HCT116 (cell line): ENCODE measurements around the gene TRPC1. TPM values are rescaled to one million over a fixed set of nuclear protein-coding genes. Genes with fewer than 3 reads are reported as not detected.

Experiments used
- ATAC-seq: fragments of 200-7000 bp; cut with Tn5 transposase; 2 replicates; pipeline ENCODE4 v1.9.1; 2020; ENCODE audit warnings: mild to moderate bottlenecking, moderate library complexity
- BruUV-seq: library from RNA; stranded (reverse); fragments of 400-500 nt; replicated peaks from 2 replicates; lab custom pipeline; 2021; lab: Mats Ljungman, UMichigan
- CTCF ChIA-PET: fragments of 300-600 bp; sonication (Branson Sonifier 250); formaldehyde crosslinking; loops from one replicate; lab custom pipeline; 2021; ENCODE audit warnings: antibody characterized with exemption; lab: Charles Lee
- POLR2A ChIA-PET: fragments of 300-600, 350-600 bp; sonication (Branson Sonifier 250); formaldehyde crosslinking; loops from one replicate; lab custom pipeline; 2021; ENCODE audit warnings: antibody characterized with exemption; lab: Charles Lee
- RAD21 ChIA-PET, 2 experiments: fragments of 300-600 bp; sonication (Branson Sonifier 250); formaldehyde crosslinking; loops; one replicate each; lab custom pipeline; 2023; ENCODE audit warnings: low total read pairs in 2 of 2; ENCODE audit not compliant: uncharacterized antibody in 2 of 2, unreplicated experiment in 2 of 2, low non-redundant PET in 1 of 2; lab: Charles Lee
- DNase-seq: peaks from one replicate; pipeline ENCODE4 v3.0.0-alpha.2; 2010; ENCODE audit warnings: low read depth, low spot score
- H2AFZ ChIP-seq: fragments of 200-600 bp; shearing (Covaris generic), sonication (generic); 2 replicates; pipeline ENCODE4 v1.6.1; 2017; ENCODE audit warnings: low read depth, mixed run types, mixed read lengths, antibody characterized with exemption, low read length; ENCODE audit not compliant: poor library complexity, severe bottlenecking
- H3K27ac ChIP-seq: 2 replicates; pipeline ENCODE4 v1.5.1; 2012; ENCODE audit warnings: low read depth, low read length
- H3K27me3 ChIP-seq: fragments of 200-600 bp; sonication (generic); 2 replicates; pipeline ENCODE4 v1.6.1; 2016; ENCODE audit warnings: mixed run types, low read length, mixed read lengths; ENCODE audit not compliant: insufficient read depth
- H3K36me3 ChIP-seq, 2 experiments: fragments of 200-500 bp in 1 of 2; fragments of 200-600 bp in 1 of 2; sonication (Bioruptor generic) in 1 of 2; sonication (generic) in 1 of 2; 2 replicates each; pipeline versions ENCODE4 v1.5.1 to v1.6.1; 2014 to 2016; ENCODE audit warnings: low read length in 2 of 2, inconsistent platforms in 1 of 2, mixed read lengths in 1 of 2, mixed run types in 1 of 2; ENCODE audit not compliant: insufficient read depth in 2 of 2, control insufficient read depth in 1 of 2
- H3K4me1 ChIP-seq, 2 experiments: fragments of 200-600 bp in 1 of 2; sonication (generic) in 1 of 2; 2 replicates each; pipeline versions ENCODE4 v1.5.1 to v1.6.1; 2012 to 2017; ENCODE audit warnings: low read length in 2 of 2, inconsistent platforms in 1 of 2, mild to moderate bottlenecking in 1 of 2, mixed read lengths in 1 of 2, mixed run types in 1 of 2, moderate library complexity in 1 of 2; ENCODE audit not compliant: insufficient read depth in 2 of 2, control insufficient read depth in 1 of 2
- H3K4me2 ChIP-seq: fragments of 200-600 bp; sonication (generic); 2 replicates; pipeline ENCODE4 v1.6.1; 2017; ENCODE audit warnings: mixed run types, low read length, mixed read lengths
- H3K4me3 ChIP-seq, 2 experiments: fragments of 200-600 bp in 1 of 2; sonication (generic) in 1 of 2; replicated peaks in 1 of 2; 2 replicates each; pipeline ENCODE4 v1.5.1; 2011 to 2016; ENCODE audit warnings: low read length in 2 of 2, control low read depth in 1 of 2, low read depth in 1 of 2, mild to moderate bottlenecking in 1 of 2, mixed read lengths in 1 of 2, mixed run types in 1 of 2
- H3K79me2 ChIP-seq: fragments of 200-600 bp; sonication (generic); 2 replicates; pipeline ENCODE4 v1.6.1; 2017; ENCODE audit warnings: mild to moderate bottlenecking, mixed run types, low read length, moderate library complexity, mixed read lengths; ENCODE audit not compliant: insufficient read depth
- H3K9ac ChIP-seq: fragments of 200-600 bp; sonication (generic); 2 replicates; pipeline ENCODE4 v1.6.1; 2016; ENCODE audit warnings: low read length, mixed read lengths
- H3K9me2 ChIP-seq: fragments of 200-600 bp; sonication (generic), shearing (Covaris generic); 2 replicates; pipeline ENCODE4 v1.6.1; 2017; ENCODE audit warnings: mixed run types, mild to moderate bottlenecking, moderate library complexity; ENCODE audit not compliant: insufficient read depth
- H3K9me3 ChIP-seq, 2 experiments: fragments of 200-500 bp in 1 of 2; fragments of 200-600 bp in 1 of 2; sonication (Bioruptor generic) in 1 of 2; sonication (generic) in 1 of 2; 2 replicates each; pipeline ENCODE4 v1.6.1; 2014 to 2017; ENCODE audit warnings: low read length in 2 of 2, mixed read lengths in 2 of 2, inconsistent platforms in 1 of 2, low read depth in 1 of 2, mild to moderate bottlenecking in 1 of 2, mixed run types in 1 of 2, moderate library complexity in 1 of 2; ENCODE audit not compliant: control insufficient read depth in 1 of 2, insufficient read depth in 1 of 2
- H4K20me1 ChIP-seq: fragments of 200-600 bp; sonication (generic), shearing (Covaris generic); 2 replicates; pipeline ENCODE4 v1.6.1; 2017; ENCODE audit warnings: mixed run types, mild to moderate bottlenecking, moderate library complexity; ENCODE audit not compliant: insufficient read depth
- CBX3 ChIP-seq: IDR thresholded peaks from 2 replicates; pipeline ENCODE4 v1.6.1; 2012; ENCODE audit warnings: low read depth
- CEBPB ChIP-seq: IDR thresholded peaks from 2 replicates; pipeline ENCODE4 v1.6.1; 2012; ENCODE audit warnings: low read depth
- ELF1 ChIP-seq: IDR thresholded peaks from 2 replicates; pipeline ENCODE4 v1.6.1; 2012; ENCODE audit warnings: low read depth, borderline replicate concordance
- EZH2 ChIP-seq: fragments of 200-600 bp; sonication (generic); IDR thresholded peaks from 2 replicates; pipeline ENCODE4 v1.6.1; 2017; ENCODE audit warnings: antibody characterized with exemption, mixed run types
- POLR2A ChIP-seq: IDR thresholded peaks from 2 replicates; pipeline ENCODE4 v1.7.0; 2011; ENCODE audit warnings: borderline replicate concordance; ENCODE audit not compliant: insufficient read depth, insufficient read length; ENCODE audit errors: extremely low read depth
- POLR2AphosphoS5 ChIP-seq: IDR thresholded peaks from 2 replicates; pipeline ENCODE4 v1.6.1; 2011; ENCODE audit warnings: mild to moderate bottlenecking, low read depth, low read length, moderate library complexity
- SRF ChIP-seq: IDR thresholded peaks from 2 replicates; pipeline ENCODE4 v1.6.1; 2012; ENCODE audit warnings: low read depth
- YY1 ChIP-seq: IDR thresholded peaks from 2 replicates; pipeline ENCODE4 v1.6.1; 2011; ENCODE audit warnings: low read length, low read depth, moderate library complexity, mild to moderate bottlenecking; ENCODE audit not compliant: insufficient replicate concordance; ENCODE audit errors: extremely low read depth
- ZFX ChIP-seq: fragments of 450-650 bp; IDR thresholded peaks from 2 replicates; pipeline ENCODE4 v1.6.1; 2017
- ZNF274 ChIP-seq: fragments of 200-500 bp; sonication (Bioruptor generic); IDR thresholded peaks from 2 replicates; pipeline ENCODE4 v1.6.1; 2014; ENCODE audit warnings: mild to moderate bottlenecking, low read depth, low read length, inconsistent platforms
- intact Hi-C: fragments of 100-400 bp; cut with micrococcal nuclease; formaldehyde crosslinking; loops from 2 replicates; pipeline ENCODE4 v1.10.0; 2022
- total RNA-seq: library from RNA; stranded (reverse); gene quantifications from one replicate; pipeline ENCODE4 v1.2.1, GENCODE V29; 2021; ENCODE audit not compliant: unreplicated experiment
- TF ChIP-seq, protein P1 (sequence below), 3 experiments: fragments of 200-600 bp in 1 of 3; sonication (generic) in 1 of 3; IDR thresholded peaks in 2 of 3; conservative IDR thresholded peaks in 1 of 3; 2 replicates each; pipeline ENCODE4 v1.5.1; 2012 to 2017; ENCODE audit warnings: low read depth in 2 of 3, low read length in 2 of 3, antibody characterized with exemption in 1 of 3, borderline replicate concordance in 1 of 3, control low read depth in 1 of 3, mild to moderate bottlenecking in 1 of 3, mixed read lengths in 1 of 3, mixed run types in 1 of 3, moderate library complexity in 1 of 3; ENCODE audit not compliant: insufficient read depth in 1 of 3
- TF ChIP-seq, protein P2 (sequence below): IDR thresholded peaks from 2 replicates; pipeline ENCODE4 v1.6.1; 2011; ENCODE audit warnings: mild to moderate bottlenecking, low read length, moderate library complexity; ENCODE audit not compliant: insufficient replicate concordance; ENCODE audit errors: extremely low read depth

Gene TRPC1
- total RNA-seq, 1 experiment from 2014 or later, result 6.1 TPM

- H3K27me3 ChIP-seq, result no peaks in the 10 kb centered on the region
- H3K4me2 ChIP-seq, result no peak overlapping the region
- CTCF ChIA-PET, result interaction anchor here (1.2 to 2.5 kb wide), 2 partner anchors 11 to 13 kb away, joined by 3 to 11 read pairs; no protein-coding TSS in a partner anchor
- no peaks in the 10 kb centered on the region for H3K9me2 ChIP-seq
- no peak for ATAC-seq
- RAD21 ChIA-PET, result no interaction called here
- DNase-seq, result no peak
- H4K20me1 ChIP-seq, result no peaks in the 10 kb centered on the region
- H3K4me1 ChIP-seq, result no peaks in the 10 kb centered on the region
- no TSS peak for BruUV-seq
- intact Hi-C loops, result no loop called here
- TF ChIP-seq ELF1, result no peak
- H3K9me3 ChIP-seq, result no peaks in the 10 kb centered on the region
- no peak overlapping the region for H2AFZ ChIP-seq
- H3K36me3 ChIP-seq, result no peaks in the 10 kb centered on the region
- H3K79me2 ChIP-seq, result no peaks in the 10 kb centered on the region
- no peak overlapping the region for H3K4me3 ChIP-seq
- H3K9ac ChIP-seq, result no peak overlapping the region
- H3K27ac ChIP-seq, result no peak overlapping the region
- POLR2A ChIA-PET, result no interaction called here
These were observed 93.5 kb downstream of the TRPC1 start for GRCh38 chr3:142817356-142817755.

- BruUV-seq, result no TSS peak
- CTCF ChIA-PET, result interaction anchor here (1.2 to 2.5 kb wide), 2 partner anchors 11 to 13 kb away, joined by 3 to 11 read pairs; no protein-coding TSS in a partner anchor
These were observed 94.1 kb downstream of the TRPC1 start for GRCh38 chr3:142817897-142818296.

More at GRCh38 chr3:142817897-142818296, 94.1 kb downstream of the TRPC1 start:
- ATAC-seq, result no peak
- no peaks in the 10 kb centered on the region for H3K36me3 ChIP-seq
- H2AFZ ChIP-seq, result no peak overlapping the region
- TF ChIP-seq POLR2AphosphoS5 (no peak), ZFX (no peak), YY1 (no peak), CBX3 (no peak), ZNF274 (no peak), SRF (no peak), POLR2A (no peak), CEBPB (no peak), EZH2 (no peak), ELF1 (no peak)
- TF ChIP-seq, protein P1, sequence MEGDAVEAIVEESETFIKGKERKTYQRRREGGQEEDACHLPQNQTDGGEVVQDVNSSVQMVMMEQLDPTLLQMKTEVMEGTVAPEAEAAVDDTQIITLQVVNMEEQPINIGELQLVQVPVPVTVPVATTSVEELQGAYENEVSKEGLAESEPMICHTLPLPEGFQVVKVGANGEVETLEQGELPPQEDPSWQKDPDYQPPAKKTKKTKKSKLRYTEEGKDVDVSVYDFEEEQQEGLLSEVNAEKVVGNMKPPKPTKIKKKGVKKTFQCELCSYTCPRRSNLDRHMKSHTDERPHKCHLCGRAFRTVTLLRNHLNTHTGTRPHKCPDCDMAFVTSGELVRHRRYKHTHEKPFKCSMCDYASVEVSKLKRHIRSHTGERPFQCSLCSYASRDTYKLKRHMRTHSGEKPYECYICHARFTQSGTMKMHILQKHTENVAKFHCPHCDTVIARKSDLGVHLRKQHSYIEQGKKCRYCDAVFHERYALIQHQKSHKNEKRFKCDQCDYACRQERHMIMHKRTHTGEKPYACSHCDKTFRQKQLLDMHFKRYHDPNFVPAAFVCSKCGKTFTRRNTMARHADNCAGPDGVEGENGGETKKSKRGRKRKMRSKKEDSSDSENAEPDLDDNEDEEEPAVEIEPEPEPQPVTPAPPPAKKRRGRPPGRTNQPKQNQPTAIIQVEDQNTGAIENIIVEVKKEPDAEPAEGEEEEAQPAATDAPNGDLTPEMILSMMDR (IDR thresholded peaks at IDR 0.05 in 2 of 3, conservative IDR thresholded peaks at IDR 0.05 in 1 of 3; ENCODE audit: borderline replicate concordance in 1 of 3, insufficient read depth in 1 of 3, low read depth in 2 of 3, low read length in 2 of 3), result no peak
- TF ChIP-seq, protein P2, sequence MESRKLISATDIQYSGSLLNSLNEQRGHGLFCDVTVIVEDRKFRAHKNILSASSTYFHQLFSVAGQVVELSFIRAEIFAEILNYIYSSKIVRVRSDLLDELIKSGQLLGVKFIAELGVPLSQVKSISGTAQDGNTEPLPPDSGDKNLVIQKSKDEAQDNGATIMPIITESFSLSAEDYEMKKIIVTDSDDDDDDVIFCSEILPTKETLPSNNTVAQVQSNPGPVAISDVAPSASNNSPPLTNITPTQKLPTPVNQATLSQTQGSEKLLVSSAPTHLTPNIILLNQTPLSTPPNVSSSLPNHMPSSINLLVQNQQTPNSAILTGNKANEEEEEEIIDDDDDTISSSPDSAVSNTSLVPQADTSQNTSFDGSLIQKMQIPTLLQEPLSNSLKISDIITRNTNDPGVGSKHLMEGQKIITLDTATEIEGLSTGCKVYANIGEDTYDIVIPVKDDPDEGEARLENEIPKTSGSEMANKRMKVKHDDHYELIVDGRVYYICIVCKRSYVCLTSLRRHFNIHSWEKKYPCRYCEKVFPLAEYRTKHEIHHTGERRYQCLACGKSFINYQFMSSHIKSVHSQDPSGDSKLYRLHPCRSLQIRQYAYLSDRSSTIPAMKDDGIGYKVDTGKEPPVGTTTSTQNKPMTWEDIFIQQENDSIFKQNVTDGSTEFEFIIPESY, result no peak
- TF ChIP-seq, all 23 proteins: peak for 0
- no peaks in the 10 kb centered on the region for H3K4me1 ChIP-seq
- ChIA-PET POLR2A (no interaction called here), RAD21 (no interaction called here)
- H3K79me2 ChIP-seq, result no peaks in the 10 kb centered on the region
- intact Hi-C loops, result no loop called here
- no peaks in the 10 kb centered on the region for H4K20me1 ChIP-seq
- H3K9ac ChIP-seq, result no peak overlapping the region
- no peak overlapping the region for H3K27ac ChIP-seq
- H3K4me2 ChIP-seq, result no peak overlapping the region
- DNase-seq, result no peak
- H3K9me3 ChIP-seq, result no peaks in the 10 kb centered on the region
- no peaks in the 10 kb centered on the region for H3K9me2 ChIP-seq
- no peaks in the 10 kb centered on the region for H3K27me3 ChIP-seq
- no peak overlapping the region for H3K4me3 ChIP-seq
